Mesendoderm (in vitro differentiated cells): Measurements from ENCODE around the gene SEMA3A.

ENCODE experiments used
- DNase-seq: peaks from one replicate; pipeline ENCODE4 v3.0.0; 2013
- H2AK5ac ChIP-seq: 2 replicates; pipeline ENCODE4 v1.6.1; 2013; ENCODE audit warnings: low read length, inconsistent platforms
- H2BK120ac ChIP-seq: 2 replicates; pipeline ENCODE4 v1.6.1; 2013; ENCODE audit warnings: low read depth, mild to moderate bottlenecking, low read length, moderate library complexity, mixed read lengths
- H2BK15ac ChIP-seq: replicated peaks from 2 replicates; pipeline ENCODE4 v1.6.1; 2013; ENCODE audit warnings: low read depth, mild to moderate bottlenecking, moderate library complexity
- H2BK5ac ChIP-seq: 2 replicates; pipeline ENCODE4 v1.6.1; 2013; ENCODE audit warnings: low read length, inconsistent platforms
- H3K18ac ChIP-seq: 2 replicates; pipeline ENCODE4 v1.6.1; 2013; ENCODE audit warnings: mild to moderate bottlenecking, low read length, mixed read lengths
- H3K23ac ChIP-seq: one replicate; pipeline ENCODE4 v1.6.1; 2013; ENCODE audit warnings: low read length
- H3K27ac ChIP-seq: 2 replicates; pipeline ENCODE4 v1.5.1; 2013; ENCODE audit warnings: low read depth, mild to moderate bottlenecking, inconsistent platforms, low read length, moderate library complexity
- H3K27me3 ChIP-seq: 2 replicates; pipeline ENCODE4 v1.6.1; 2013; ENCODE audit warnings: low read length, control low read depth, mild to moderate bottlenecking, inconsistent platforms; ENCODE audit not compliant: insufficient read depth, poor library complexity
- H3K36me3 ChIP-seq: 2 replicates; pipeline ENCODE4 v1.6.1; 2013; ENCODE audit warnings: low read length, inconsistent platforms; ENCODE audit not compliant: control insufficient read depth, insufficient read depth
- H3K4ac ChIP-seq: one replicate; pipeline ENCODE4 v1.6.1; 2013; ENCODE audit warnings: low read depth, mild to moderate bottlenecking, low read length, moderate library complexity
- H3K4me1 ChIP-seq: 2 replicates; pipeline ENCODE4 v1.6.1; 2013; ENCODE audit warnings: low read depth, low read length, inconsistent platforms; ENCODE audit not compliant: control insufficient read depth
- H3K4me2 ChIP-seq: 2 replicates; pipeline ENCODE4 v1.6.1; 2013; ENCODE audit warnings: low read length
- H3K4me3 ChIP-seq: 2 replicates; pipeline ENCODE4 v1.5.1; 2013; ENCODE audit warnings: mild to moderate bottlenecking, low read length
- H3K56ac ChIP-seq: one replicate; pipeline ENCODE4 v1.6.1; 2013; ENCODE audit warnings: low read length
- H3K79me1 ChIP-seq: 2 replicates; pipeline ENCODE4 v1.6.1; 2013; ENCODE audit warnings: low read length, inconsistent platforms
- H3K79me2 ChIP-seq: 2 replicates; pipeline ENCODE4 v1.6.1; 2013; ENCODE audit warnings: mild to moderate bottlenecking, low read length; ENCODE audit not compliant: control insufficient read depth, insufficient read depth
- H3K9ac ChIP-seq: 2 replicates; pipeline ENCODE4 v1.6.1; 2013; ENCODE audit warnings: low read length, inconsistent platforms
- H4K5ac ChIP-seq: one replicate; pipeline ENCODE4 v1.6.1; 2013; ENCODE audit warnings: low read length
- H4K8ac ChIP-seq: one replicate; pipeline ENCODE4 v1.6.1; 2013; ENCODE audit warnings: low read depth, mild to moderate bottlenecking, control low read depth, low read length, moderate library complexity
- WGBS: extraction: QIAGEN DNeasy Blood & Tissue Kit; methylation state at CpG from one replicate; pipeline ENCODE4 v1.1.7; 2013; ENCODE audit warnings: low lambda C conversion rate, missing lambda C conversion rate; ENCODE audit not compliant: insufficient coverage; ENCODE audit errors: extremely low coverage; 5-methylcytosine and 5-hydroxymethylcytosine counted together

The SEMA3A gene

GRCh38 chr7:84134169-84134568, 60.4 kb downstream of the SEMA3A start:
- Histone ChIP-seq H3K27ac (no peak overlapping the region), H2AK5ac (no peak overlapping the region), H2BK5ac (no peak overlapping the region), H2BK15ac (no peak overlapping the region), H3K56ac (no peak overlapping the region), H3K4ac (no peak overlapping the region), H2BK120ac (no peak overlapping the region), H3K18ac (no peak overlapping the region), H3K79me1 (no peaks in the 10 kb centered on the region), H3K9ac (no peak overlapping the region), H3K4me1 (no peaks in the 10 kb centered on the region), H3K4me2 (no peak overlapping the region), H3K23ac (no peak overlapping the region), H4K8ac (no peak overlapping the region), H3K36me3 (no peaks in the 10 kb centered on the region), H3K79me2 (peaks cover 2% of the 10 kb centered on the region), H3K27me3 (no peaks in the 10 kb centered on the region), H3K4me3 (no peak overlapping the region), H4K5ac (no peak overlapping the region)
- no CpG with 5 or more reads among the region's 1 CpG for WGBS
- no peak for DNase-seq

DNA sequence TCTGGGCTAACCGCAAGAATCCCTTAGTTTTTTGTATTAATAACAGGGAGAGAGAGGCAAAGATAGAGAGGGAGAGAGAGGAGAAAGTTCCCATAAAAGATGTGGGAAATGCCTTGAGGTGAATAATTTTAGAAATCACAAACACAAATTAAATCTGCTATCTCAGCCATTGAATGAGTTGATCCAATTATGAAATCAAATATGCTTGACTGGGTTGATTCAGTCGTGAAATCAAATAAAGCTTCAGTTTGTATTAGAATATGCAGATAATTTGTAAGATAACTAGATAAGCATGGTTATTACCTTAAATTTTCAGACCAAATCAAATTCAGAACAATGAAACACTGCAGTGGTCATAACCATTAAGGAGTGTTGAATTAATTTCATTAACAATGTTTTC, 68.9 kb downstream of the SEMA3A start:
- Histone ChIP-seq H2AK5ac (no peak overlapping the region), H3K79me1 (no peaks in the 10 kb centered on the region), H3K27me3 (no peaks in the 10 kb centered on the region), H3K4ac (no peak overlapping the region), H2BK5ac (no peak overlapping the region), H2BK15ac (no peak overlapping the region), H3K9ac (no peak overlapping the region), H2BK120ac (no peak overlapping the region), H3K4me1 (no peaks in the 10 kb centered on the region), H3K23ac (no peak overlapping the region), H3K27ac (no peak overlapping the region), H3K79me2 (no peaks in the 10 kb centered on the region), H3K36me3 (no peaks in the 10 kb centered on the region), H4K8ac (no peak overlapping the region), H3K18ac (no peak overlapping the region), H4K5ac (no peak overlapping the region), H3K56ac (no peak overlapping the region), H3K4me3 (no peak overlapping the region), H3K4me2 (no peak overlapping the region)
- WGBS: no CpG with 5 or more reads among the region's 2 CpGs
- no peak for DNase-seq

DNA sequence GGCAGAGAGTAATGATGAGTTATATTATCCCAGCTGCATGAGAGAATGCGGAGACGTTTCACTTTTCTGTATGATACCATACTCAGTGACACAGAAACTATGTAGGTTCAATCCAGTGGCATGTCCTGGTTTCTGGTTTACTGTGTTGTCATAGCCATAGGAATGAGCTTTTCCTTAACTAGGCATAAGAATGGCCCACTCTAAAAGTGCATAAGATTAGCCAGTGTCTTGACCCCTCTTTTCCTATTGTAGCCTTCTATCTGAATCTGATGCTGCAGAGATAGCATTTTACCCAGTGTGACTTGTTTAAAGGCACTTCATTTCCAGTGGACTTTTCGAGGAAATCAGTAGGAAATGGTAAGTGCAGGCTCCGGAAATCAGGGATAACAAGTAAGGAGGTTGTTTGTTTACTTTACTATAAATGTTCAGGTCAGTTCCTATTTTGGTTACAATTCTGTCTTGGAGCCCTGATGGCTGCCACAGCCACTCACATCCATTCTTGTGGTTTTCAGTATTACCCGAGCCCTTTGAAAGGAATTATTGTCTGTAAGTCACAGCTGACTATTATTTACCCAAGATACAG, 70.5 kb downstream of the SEMA3A start:
- H3K27ac ChIP-seq: no peak overlapping the region
- WGBS: no CpG with 5 or more reads among the region's 5 CpGs
- no peak overlapping the region for H3K56ac ChIP-seq

GRCh38 chr7:84122582-84123360, 71.8 kb downstream of the SEMA3A start:
- no peaks in the 10 kb centered on the region for H3K79me1 ChIP-seq
- H3K23ac ChIP-seq: no peak overlapping the region
- no peak overlapping the region for H3K4me2 ChIP-seq
- no peak overlapping the region for H3K56ac ChIP-seq
- H3K79me2 ChIP-seq: no peaks in the 10 kb centered on the region
- no peak overlapping the region for H4K8ac ChIP-seq
- H3K36me3 ChIP-seq: no peaks in the 10 kb centered on the region
- H3K9ac ChIP-seq: no peak overlapping the region
- H3K18ac ChIP-seq: no peak overlapping the region
- H3K27ac ChIP-seq: no peak overlapping the region
- H2BK5ac ChIP-seq: no peak overlapping the region
- no peak for DNase-seq
- no peak overlapping the region for H2BK15ac ChIP-seq
- no peak overlapping the region for H2BK120ac ChIP-seq
- no peak overlapping the region for H3K4ac ChIP-seq
- WGBS: no CpG with 5 or more reads among the region's 4 CpGs
- H3K27me3 ChIP-seq: no peaks in the 10 kb centered on the region
- H3K4me1 ChIP-seq: no peaks in the 10 kb centered on the region
- no peak overlapping the region for H2AK5ac ChIP-seq
- H3K4me3 ChIP-seq: no peak overlapping the region
- H4K5ac ChIP-seq: no peak overlapping the region

More for the DNA sequence above, 70.5 kb downstream of the SEMA3A start:
- no peak overlapping the region for H4K8ac ChIP-seq
- H3K4me2 ChIP-seq: no peak overlapping the region
- H2BK15ac ChIP-seq: no peak overlapping the region
- no peak overlapping the region for H3K4ac ChIP-seq
- no peaks in the 10 kb centered on the region for H3K4me1 ChIP-seq
- no peak overlapping the region for H2BK5ac ChIP-seq
- H2AK5ac ChIP-seq: no peak overlapping the region
- no peaks in the 10 kb centered on the region for H3K36me3 ChIP-seq
- H3K9ac ChIP-seq: no peak overlapping the region
- H3K23ac ChIP-seq: no peak overlapping the region
- no peaks in the 10 kb centered on the region for H3K27me3 ChIP-seq
- DNase-seq: peak; percentile 62
- H4K5ac ChIP-seq: no peak overlapping the region
- H2BK120ac ChIP-seq: no peak overlapping the region
- no peaks in the 10 kb centered on the region for H3K79me1 ChIP-seq
- no peak overlapping the region for H3K4me3 ChIP-seq
- no peaks in the 10 kb centered on the region for H3K79me2 ChIP-seq
- no peak overlapping the region for H3K18ac ChIP-seq

DNA sequence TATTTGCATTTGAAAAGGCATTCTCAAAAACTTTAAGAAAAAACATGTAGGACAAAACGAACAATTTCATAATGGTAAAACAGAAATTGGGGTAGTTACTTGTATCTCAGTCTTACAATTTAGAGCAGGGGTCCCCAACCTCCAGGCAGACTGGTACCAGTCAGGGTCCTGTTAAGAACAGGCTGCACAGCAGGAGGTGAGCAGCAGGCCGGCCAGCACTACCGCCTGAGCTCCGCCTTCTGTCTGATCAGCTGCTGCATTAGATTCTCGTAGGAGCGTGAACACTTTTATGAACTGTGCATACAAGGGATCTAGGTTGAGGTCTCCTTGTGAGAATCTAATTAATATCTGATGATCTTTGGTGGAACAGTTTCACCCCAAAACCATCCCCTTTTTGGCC, 77.3 kb downstream of the SEMA3A start:
- Histone ChIP-seq H3K79me2 (no peaks in the 10 kb centered on the region), H3K23ac (no peak overlapping the region), H2BK120ac (no peak overlapping the region), H2BK5ac (no peak overlapping the region), H4K5ac (no peak overlapping the region), H3K4ac (no peak overlapping the region), H2AK5ac (no peak overlapping the region), H3K18ac (no peak overlapping the region), H3K27me3 (no peaks in the 10 kb centered on the region), H3K79me1 (no peaks in the 10 kb centered on the region), H3K9ac (no peak overlapping the region), H3K36me3 (no peaks in the 10 kb centered on the region), H4K8ac (no peak overlapping the region), H3K27ac (no peak overlapping the region), H3K4me1 (no peaks in the 10 kb centered on the region), H2BK15ac (no peak overlapping the region), H3K56ac (no peak overlapping the region), H3K4me3 (no peak overlapping the region), H3K4me2 (no peak overlapping the region)
- no peak for DNase-seq
- no CpG with 5 or more reads among the region's 6 CpGs for WGBS
